Measurements from ENCODE around the gene PDGFD. TPM values are rescaled to one million over a fixed set of nuclear protein-coding genes. Genes with fewer than 3 reads are reported as not detected.
A peak's percentile ranks its signal among the peaks of the same experiment; 100 is the strongest.

PDGFD gene
- total and polyA plus RNA-seq, 8 donors: 9.9 to 52.1 (median 20.2) TPM

DNA sequence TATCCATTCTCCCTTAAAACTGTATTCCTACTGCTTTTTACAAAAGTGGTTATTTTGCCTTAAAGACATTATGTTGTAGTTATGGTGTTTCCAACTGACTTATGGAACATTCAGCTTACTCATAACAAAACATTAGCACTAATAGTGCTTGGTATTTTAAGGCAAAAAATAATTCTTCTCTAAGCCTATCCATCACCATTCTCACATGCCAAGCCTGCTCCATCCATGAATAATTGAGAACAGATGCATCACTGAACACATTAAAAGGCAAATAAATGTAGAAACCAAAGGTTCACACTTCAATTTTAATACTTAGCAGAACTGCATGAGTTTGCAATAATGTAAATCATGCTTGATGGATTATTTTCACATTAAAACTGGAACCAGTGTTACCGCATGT, 169.9 kb downstream of the PDGFD start:
- TF ChIP-seq, protein P1, sequence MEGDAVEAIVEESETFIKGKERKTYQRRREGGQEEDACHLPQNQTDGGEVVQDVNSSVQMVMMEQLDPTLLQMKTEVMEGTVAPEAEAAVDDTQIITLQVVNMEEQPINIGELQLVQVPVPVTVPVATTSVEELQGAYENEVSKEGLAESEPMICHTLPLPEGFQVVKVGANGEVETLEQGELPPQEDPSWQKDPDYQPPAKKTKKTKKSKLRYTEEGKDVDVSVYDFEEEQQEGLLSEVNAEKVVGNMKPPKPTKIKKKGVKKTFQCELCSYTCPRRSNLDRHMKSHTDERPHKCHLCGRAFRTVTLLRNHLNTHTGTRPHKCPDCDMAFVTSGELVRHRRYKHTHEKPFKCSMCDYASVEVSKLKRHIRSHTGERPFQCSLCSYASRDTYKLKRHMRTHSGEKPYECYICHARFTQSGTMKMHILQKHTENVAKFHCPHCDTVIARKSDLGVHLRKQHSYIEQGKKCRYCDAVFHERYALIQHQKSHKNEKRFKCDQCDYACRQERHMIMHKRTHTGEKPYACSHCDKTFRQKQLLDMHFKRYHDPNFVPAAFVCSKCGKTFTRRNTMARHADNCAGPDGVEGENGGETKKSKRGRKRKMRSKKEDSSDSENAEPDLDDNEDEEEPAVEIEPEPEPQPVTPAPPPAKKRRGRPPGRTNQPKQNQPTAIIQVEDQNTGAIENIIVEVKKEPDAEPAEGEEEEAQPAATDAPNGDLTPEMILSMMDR (IDR thresholded peaks at IDR 0.05): no peak
- no peak overlapping the region for H3K27ac ChIP-seq
- no peaks in the 10 kb centered on the region for H3K27me3 ChIP-seq
- FAIRE-seq (no peak), DNase-seq (no peak), ATAC-seq (no peak)
- WGBS, 2 donors: 88 to 89% methylated on average over 1 of the region's 1 CpG
- intact Hi-C loops (cut with DNase I): no loop called here
- no peaks in the 10 kb centered on the region for H3K4me1 ChIP-seq
- no peak overlapping the region for H3K4me3 ChIP-seq
- peaks cover 0 to 10% (median 0%) of the 10 kb centered on the region in 3 donors for H3K36me3 ChIP-seq
- no peaks in the 10 kb centered on the region for H3K9me3 ChIP-seq

DNA sequence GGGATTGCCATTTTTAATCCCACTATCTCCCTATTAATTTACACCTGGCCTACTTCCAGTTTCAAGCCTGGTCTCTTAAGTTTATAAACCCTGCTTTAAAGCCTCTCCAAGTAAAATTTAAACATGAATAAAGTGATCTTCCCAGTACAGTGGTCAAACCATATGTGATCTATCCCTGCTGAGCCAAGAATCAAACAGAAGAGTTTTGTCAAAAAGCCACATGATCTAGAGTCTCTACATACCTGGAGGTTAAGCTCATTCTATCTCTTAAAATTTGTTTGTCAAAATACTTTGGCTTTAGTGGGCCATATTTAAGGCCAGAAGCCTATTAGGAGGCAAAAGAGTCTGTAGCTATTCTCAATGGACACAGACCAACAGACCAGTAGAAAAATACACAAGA, 170.4 kb downstream of the PDGFD start:
- intact Hi-C loops (cut with DNase I): no loop called here
- H3K27ac ChIP-seq: no peak overlapping the region

DNA sequence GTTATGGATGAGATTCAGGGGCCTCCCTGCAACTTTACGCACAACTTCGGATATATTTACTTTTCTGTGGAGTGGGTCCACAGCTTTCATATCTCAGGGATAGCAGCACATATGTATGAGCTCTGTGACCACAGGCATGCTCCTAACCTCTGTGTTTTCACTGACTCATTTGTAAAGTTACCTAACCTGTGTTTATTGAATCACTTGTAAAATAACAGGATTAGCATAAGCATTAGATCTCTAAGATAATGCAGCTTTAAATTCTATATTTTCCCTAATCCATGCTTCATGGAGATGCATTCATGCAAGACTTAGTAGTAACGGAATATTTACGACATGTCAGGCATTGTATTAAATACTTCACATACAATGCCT, 175.4 kb downstream of the PDGFD start:
- no peaks in the 10 kb centered on the region for H3K4me1 ChIP-seq
- no peak overlapping the region for H3K27ac ChIP-seq
- 70 to 78% methylated on average over 4 of the region's 4 CpGs for WGBS, 2 donors
- no peak for DNase-seq
- no peak for ATAC-seq
- TF ChIP-seq, protein P1 (IDR thresholded peaks at IDR 0.05): no peak
- no peak overlapping the region for H3K4me3 ChIP-seq
- no peaks in the 10 kb centered on the region for H3K36me3 ChIP-seq
- no peaks in the 10 kb centered on the region for H3K27me3 ChIP-seq
- no peaks in the 10 kb centered on the region for H3K9me3 ChIP-seq
- no peak for FAIRE-seq
- intact Hi-C loops (cut with DNase I): no loop called here

More for the DNA sequence above, 170.4 kb downstream of the PDGFD start:
- no peaks in the 10 kb centered on the region for H3K4me1 ChIP-seq
- H3K4me3 ChIP-seq: no peak overlapping the region
- H3K9me3 ChIP-seq: no peaks in the 10 kb centered on the region
- no peak for DNase-seq
- peaks cover 0 to 10% (median 0%) of the 10 kb centered on the region in 3 donors for H3K36me3 ChIP-seq
- no peak for FAIRE-seq
- no peaks in the 10 kb centered on the region for H3K27me3 ChIP-seq
- ATAC-seq: no peak
- TF ChIP-seq, protein P1 (IDR thresholded peaks at IDR 0.05): no peak

DNA sequence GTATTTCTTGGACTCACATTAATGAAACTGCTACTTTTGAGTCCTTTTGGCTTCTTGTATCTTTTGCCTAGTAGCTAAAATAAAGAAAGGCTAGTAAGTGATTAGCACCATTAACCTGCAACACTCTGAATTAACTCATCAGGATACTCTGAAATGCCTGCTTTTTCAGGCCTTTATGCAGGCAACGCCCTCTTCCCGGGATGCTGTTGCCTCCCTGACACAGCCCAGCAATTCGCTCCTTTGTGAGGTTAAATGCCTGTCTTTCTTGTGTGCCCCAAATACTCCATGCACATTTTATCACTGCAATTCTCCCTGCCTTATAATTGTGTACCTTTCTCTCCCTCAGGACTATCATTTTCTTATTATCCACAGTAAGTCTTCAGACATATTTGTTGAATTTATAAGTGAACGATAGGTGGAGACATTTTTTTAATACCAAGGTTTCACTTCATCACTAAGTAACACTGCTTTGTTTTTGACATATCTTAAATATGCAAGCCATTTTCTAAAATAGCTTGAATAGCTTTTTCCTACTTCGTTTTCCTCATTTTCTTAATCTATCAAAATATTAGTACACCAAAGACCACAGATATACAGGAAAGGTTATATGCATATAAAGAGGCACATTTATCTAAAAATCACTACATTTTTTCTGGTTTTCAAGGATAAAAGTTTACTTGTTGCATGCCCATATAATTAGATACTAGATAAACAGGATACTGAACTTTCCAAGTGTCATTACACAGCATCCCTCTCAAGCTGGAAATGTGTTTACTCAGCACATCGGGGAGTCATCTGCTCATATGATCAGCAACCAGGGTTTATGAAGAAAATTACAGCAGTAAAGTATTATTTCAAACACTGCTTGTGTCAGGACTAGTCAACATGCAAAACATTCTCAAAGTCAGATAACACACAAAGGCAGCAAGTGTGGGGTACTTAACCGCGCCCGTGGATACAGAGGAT, 176.0 kb downstream of the PDGFD start:
- FAIRE-seq (no peak), DNase-seq (no peak), ATAC-seq (no peak)
- TF ChIP-seq, protein P1 (IDR thresholded peaks at IDR 0.05): no peak
- intact Hi-C loops (cut with DNase I): no loop called here
- H3K4me3 ChIP-seq: no peak overlapping the region
- no peak overlapping the region for H3K27ac ChIP-seq
- 83 to 87% methylated on average over 9 of the region's 9 CpGs for WGBS, 2 donors
- H3K36me3 ChIP-seq: no peaks in the 10 kb centered on the region
- no peaks in the 10 kb centered on the region for H3K27me3 ChIP-seq
- no peaks in the 10 kb centered on the region for H3K4me1 ChIP-seq
- H3K9me3 ChIP-seq: no peaks in the 10 kb centered on the region

DNA sequence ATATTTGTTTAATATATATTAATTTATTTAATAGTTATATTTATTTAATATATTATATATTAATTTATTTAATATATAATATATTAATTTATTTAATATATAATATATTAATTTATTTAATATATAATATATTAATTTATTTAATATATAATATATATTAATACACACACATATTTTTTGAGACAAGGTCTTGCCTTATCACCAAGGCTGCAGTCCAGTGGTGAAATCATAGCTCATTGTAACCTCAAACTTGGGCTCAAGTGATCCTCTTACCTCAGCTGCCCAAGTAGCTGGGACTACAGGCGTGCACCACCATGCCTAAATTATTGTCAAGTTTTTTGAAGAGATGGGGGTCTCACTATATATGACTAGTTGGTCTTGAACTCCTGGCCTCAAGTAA, 178.9 kb downstream of the PDGFD start:
- ATAC-seq (no peak), DNase-seq (no peak), FAIRE-seq (peak; percentile 100)
- no peak overlapping the region for H3K27ac ChIP-seq
- H3K4me3 ChIP-seq: no peak overlapping the region
- H3K27me3 ChIP-seq: no peaks in the 10 kb centered on the region
- 97 to 99% methylated on average over 1 of the region's 1 CpG for WGBS, 2 donors
- intact Hi-C loops (cut with DNase I): no loop called here
- TF ChIP-seq, protein P1 (IDR thresholded peaks at IDR 0.05): no peak
- H3K36me3 ChIP-seq: no peaks in the 10 kb centered on the region
- no peaks in the 10 kb centered on the region for H3K9me3 ChIP-seq
- no peaks in the 10 kb centered on the region for H3K4me1 ChIP-seq
